ENCODE measurements around the gene SEZ6.

The SEZ6 gene

DNA sequence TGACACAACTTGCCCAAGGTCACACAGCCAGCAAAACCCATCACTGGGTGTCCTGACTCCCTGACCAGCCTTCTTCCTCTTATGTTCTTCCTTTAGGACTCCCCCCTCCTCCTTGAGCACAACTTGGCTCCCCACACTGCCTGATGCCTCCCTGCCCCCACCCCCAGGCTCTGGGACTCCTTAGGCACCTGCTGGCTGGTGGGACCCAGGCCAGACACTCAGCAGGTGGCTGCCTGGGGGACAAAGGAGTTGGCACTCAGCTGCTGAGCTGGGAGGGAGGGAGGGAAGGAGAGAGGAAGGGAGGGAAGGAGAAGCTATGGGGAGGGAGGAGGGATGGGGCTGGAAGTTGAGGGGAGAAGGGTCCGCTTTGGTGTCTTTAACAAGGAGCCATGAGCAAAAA lies 8.0 kb downstream of the SEZ6 start:
- FAIRE-seq, result no peak

DNA sequence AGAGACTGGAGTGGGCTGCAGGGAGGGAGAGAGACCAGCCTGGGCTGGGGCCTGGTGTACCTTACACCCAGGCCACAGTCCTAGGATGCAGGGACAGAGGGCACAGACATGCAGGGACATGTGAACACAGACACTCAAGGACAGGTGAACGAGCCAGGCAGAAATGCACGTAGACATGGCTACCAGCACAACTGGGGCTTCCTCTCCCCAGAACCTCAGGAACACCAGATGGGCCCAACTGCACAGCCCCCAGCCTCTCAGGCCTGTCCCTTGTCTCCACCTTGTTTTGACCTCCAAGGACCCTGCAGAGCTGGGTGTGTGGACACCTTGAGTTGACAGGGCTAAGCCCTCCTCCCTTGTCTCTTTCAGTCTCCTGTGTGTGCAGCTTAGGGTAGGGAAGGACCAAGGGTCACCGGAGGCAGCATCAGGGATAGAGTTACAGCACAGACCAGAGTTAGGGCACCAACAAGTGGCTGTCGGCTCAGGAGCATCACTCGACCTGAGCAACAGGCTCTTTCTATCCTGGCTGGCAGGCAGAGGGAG lies 9.2 kb downstream of the SEZ6 start:
- FAIRE-seq, result no peak

DNA sequence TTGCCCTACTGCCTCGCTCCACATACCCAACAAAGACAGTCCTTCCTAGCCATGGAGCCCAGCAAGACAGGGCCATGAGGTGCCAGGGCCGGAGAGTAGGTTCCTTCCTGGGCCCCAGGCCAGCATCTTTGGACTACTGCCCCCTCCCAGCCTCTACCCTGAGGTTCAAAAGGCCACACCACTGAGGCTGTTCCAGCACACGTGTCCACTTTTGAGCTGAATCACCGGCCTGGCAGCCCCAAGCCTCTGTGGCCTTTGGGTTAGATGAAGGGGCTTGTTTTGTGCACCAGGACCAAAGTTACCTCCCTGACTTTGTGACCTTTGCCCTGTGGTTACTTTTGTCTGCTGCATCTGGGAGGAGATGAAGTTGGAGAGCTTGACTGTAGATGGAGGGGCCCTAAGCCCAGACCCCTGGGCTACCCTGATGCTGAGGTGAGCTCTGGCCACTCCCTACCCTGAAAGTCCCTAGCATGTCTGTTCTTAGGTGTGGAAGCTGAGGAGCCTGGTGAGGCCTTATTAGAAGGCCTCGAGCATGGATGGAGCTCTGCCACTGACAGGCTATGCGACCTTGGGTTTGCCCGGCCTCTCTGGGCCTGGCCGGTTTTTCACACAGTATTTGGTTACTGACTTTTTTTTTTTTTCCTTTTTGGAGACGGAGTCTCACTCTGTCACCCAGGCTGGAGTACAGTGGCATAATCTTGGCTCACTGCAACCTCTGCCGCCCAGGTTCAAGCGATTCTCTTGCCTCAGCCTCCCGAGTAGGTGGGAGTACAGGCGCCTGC lies 12.0 kb downstream of the SEZ6 start:
- FAIRE-seq, result no peak

- FAIRE-seq, result no peak
Observed at GRCh38 chr17:28992625-28993600, 12.9 kb downstream of the SEZ6 start.

- no peak for FAIRE-seq
Observed at GRCh38 chr17:28992185-28992584, 13.6 kb downstream of the SEZ6 start.

DNA sequence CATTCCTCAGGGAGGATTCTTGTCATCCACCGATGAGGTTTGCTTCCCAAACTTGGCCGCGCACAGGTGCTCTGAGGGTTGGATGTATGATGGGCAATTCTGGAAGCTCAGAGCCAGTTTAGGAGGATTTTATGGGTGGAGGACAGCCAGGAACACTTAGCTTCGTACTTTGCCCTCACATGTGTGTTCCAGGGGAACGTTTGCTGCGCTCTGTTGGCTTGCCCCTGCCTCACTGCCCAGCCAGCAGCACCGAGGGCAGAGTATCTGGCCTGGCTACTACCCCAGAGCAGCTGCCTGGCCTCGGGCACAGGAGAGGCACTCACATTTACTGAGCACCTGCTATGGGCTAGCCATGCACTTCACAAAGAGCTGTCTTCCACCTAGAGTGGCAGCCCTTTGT lies 14.1 kb downstream of the SEZ6 start:
- no peak for FAIRE-seq

DNA sequence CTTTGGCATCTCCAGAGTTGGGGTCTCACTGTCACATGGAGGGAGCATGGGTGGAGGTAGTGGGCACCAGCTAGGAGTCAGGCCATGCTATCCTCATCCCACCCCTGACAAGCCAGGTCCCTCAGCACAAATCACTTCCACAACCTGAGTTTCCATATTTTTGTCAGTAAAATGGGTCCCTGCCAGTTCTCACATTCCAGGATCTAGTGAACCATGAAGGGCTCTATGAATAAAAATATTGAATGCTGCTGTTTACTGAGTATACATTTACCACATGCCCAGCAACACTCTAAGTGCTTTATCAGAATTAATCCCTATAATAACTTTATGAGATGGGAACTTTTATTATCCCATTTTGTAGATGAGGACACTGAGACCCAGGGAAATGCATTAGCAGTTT lies 16.8 kb downstream of the SEZ6 start:
- FAIRE-seq, result no peak

- FAIRE-seq, result no peak
Observed at GRCh38 chr17:28988475-28988874, 17.4 kb downstream of the SEZ6 start.

- FAIRE-seq, result no peak
Observed at GRCh38 chr17:28986714-28987655, 18.8 kb downstream of the SEZ6 start.

DNA sequence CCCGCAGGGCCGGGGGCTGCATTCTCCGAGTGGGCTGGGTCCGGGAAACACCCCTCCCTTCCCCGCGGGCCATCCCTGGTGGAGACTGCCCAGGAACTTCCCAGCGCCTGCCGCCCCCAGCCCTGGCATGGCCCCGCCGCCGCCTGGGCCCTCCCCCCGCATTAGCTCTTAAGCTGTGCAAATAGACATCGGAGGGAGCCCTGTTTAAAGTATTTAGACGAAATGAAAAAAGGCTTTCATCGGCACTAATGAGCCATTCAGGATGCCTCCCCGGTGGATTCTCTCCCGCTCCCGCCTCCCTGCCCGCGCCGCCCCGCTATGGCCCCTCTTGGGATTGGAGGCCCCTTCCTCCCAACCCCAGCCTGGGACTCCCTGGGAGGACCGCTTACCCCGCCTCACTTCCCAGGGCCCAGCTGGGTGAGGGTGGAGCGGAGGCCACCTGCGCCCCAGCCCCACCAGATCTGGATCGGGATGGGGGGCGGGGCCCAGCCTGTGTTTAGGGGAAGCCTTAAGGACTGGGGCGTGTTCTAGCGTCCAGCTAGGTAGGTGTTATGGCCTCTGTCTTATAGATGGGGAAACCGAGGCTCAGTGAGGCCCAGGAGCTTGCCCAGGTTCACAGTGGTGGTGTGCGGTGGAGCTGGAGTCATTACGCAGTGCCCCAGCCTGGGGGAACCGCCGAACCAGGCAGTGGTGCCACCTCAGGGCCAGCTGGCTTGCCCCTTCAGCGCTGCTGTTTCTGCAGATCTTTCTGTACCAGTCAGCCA lies 19.7 kb downstream of the SEZ6 start:
- FAIRE-seq, result no peak

DNA sequence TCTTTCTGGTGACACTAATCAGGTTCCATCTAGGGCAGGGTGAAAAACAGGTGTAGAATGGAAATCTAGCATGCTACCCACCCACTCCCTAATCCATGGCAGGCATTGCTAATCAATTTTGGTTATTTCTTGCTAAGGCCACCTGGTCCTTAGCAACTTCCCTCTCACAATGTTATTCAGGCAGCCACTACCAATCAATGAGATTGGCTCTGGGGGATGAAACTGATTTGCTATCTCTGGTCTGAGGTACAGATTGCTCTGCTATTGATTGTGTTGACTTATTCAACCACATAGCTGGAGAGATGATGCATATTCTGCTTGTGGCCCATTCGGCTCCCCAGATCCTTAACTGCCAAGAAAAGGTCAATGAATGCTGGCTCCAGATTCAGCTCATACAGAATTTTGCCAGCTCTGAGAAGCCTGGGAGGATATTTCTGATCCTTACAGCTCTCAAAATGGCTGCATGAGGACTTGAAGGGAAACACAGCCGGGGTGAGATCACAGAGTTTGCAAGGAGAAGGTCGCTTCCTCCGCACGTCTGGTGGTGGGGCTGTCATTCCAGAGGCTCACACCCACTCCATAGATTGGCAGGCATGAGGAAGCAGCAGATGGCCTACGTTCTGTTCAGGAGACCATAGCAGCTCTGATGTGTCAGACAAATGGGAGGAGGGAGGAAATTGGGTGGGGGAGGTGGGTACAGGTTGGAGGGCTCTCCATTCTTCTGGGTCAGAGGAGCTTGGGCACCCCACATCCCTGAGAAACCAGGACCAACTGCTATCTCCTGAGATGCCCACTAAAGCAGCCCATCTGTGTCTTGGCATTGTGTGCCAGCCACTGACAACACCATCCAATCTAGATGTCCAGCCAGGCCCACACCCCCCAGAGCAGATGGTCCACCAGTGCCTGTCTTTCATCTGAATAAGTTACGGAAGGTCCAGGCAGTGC lies 22.3 kb downstream of the SEZ6 start:
- no peak for FAIRE-seq

GRCh38 chr17:28982131-28982793 lies 23.6 kb downstream of the SEZ6 start:
- no peak for FAIRE-seq

GRCh38 chr17:28978356-28978964 lies 27.4 kb downstream of the SEZ6 start:
- FAIRE-seq, result no peak

- FAIRE-seq, result no peak
Observed at GRCh38 chr17:28977659-28978355, 28.0 kb downstream of the SEZ6 start.

DNA sequence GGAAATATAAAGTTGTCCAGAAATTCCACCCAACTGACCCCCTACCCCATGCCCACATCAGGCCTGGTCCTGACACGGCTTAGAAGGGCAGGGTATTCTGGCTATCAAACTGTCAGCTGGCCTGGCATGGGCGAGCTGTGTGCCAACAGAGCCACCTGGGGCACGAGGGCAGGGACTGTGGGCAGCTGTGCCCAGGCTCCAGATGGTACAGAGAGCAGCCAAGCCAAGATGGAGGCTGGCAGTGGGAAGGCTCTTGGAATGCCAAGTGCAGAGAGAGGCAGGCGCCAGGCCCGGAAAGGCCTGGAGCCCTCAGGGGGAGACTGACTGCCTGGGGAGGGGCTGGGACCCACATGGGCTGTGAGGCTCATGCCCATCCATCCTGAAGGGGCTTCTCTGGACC lies 30.2 kb downstream of the SEZ6 start:
- no peak for FAIRE-seq

- FAIRE-seq, result no peak
Observed at GRCh38 chr17:28975031-28975430, 30.8 kb downstream of the SEZ6 start.

GRCh38 chr17:28974451-28974850 lies 31.4 kb downstream of the SEZ6 start:
- no peak for FAIRE-seq

DNA sequence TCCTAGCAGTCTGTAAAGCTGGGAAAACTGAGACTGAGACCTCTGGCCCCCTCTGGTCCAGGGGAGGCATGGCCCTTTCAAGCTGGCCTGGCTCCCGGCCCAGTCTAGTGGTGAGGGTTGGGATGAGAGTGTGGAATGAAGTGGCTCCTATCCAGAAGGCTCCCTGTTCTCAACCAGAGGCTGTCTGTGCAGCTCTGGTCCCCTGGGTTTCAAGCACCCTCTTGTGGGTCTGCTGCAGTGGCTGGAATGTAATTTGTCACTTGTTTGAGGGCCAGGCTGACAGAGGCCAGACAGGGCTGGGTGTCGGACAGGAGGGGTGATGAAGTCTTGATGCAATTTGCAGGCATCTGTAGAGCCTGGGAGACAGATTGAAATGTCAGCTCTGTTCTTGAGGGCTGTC lies 32.4 kb downstream of the SEZ6 start:
- no peak for FAIRE-seq

- no peak for FAIRE-seq
Observed at GRCh38 chr17:28972437-28972836, 33.4 kb downstream of the SEZ6 start.
